ENCODE data around the gene ACSS1. TPM values are rescaled to one million over a fixed set of nuclear protein-coding genes. Genes with fewer than 3 reads are reported as not detected.
A peak's percentile ranks its signal among the peaks of the same experiment; 100 is the strongest.

Gene ACSS1
- 10 to 100 TPM; 11.2 to 37.3 TPM for total RNA-seq
- polyA plus RNA-seq (ENCODE audit: insufficient read length in 2 of 2) = 10 to 100 TPM; 29.6 to 33.6 TPM
- long read RNA-seq, donor 1, full-length matches to known transcripts = 10 of 10 reads
- long read RNA-seq, donor 1, partial matches to known transcripts = 0 of 10 reads
- long read RNA-seq, donor 1, other reads (novel, unspliced or antisense) = 0 of 10 reads
- long read RNA-seq, donor 2, partial matches to known transcripts = 0 of 5 reads
- long read RNA-seq, donor 2, other reads (novel, unspliced or antisense) = 0 of 5 reads
- long read RNA-seq, donor 3, transcript ACSS1-201 (14 exons, 3,680 nt) = major isoform, 5 of 5 reads
- long read RNA-seq, donor 3, partial matches to known transcripts = 0 of 5 reads
- long read RNA-seq, donor 3, other reads (novel, unspliced or antisense) = 0 of 5 reads
- long read RNA-seq, donor 4, transcript ACSS1-201 (14 exons, 3,680 nt) = major isoform, 5 of 5 reads
- long read RNA-seq, donor 4, partial matches to known transcripts = 0 of 5 reads
- long read RNA-seq, donor 4, other reads (novel, unspliced or antisense) = 0 of 5 reads

- DNase-seq (ENCODE audit: low read depth in 4 of 6, low spot score in 6 of 6) = peak in 2 of 6 donors; percentile 40 to 74
- Histone ChIP-seq H3K27me3 (ENCODE audit: control insufficient read depth, insufficient read depth, low read length) (peaks cover 11% of the 10 kb centered on the region), H3K9me3 (ENCODE audit: control insufficient read depth, insufficient read depth, low read length) (no peaks in the 10 kb centered on the region), H3K36me3 (ENCODE audit: control insufficient read depth, insufficient read depth, low read length) (no peaks in the 10 kb centered on the region), H3K4me1 (ENCODE audit: control insufficient read depth, insufficient read depth, low read length) (peaks cover 50% of the 10 kb centered on the region), H3K27ac (ENCODE audit: low read depth, low read length) (peak within 1 kb of the TSS; percentile 90), H3K4me3 (ENCODE audit: low read depth, low read length) (peak within 1 kb of the TSS; percentile 76)
- 3% methylated on average over 51 of the region's 56 CpGs for WGBS (ENCODE audit: insufficient coverage)
Measured at GRCh38 chr20:25058051-25058846, at the start of gene ACSS1. Gene ACSS1 (minus strand): TSS chr20:25058139. CDS start chr20:25058102, 37 bp downstream.

- Histone ChIP-seq H3K27me3 (ENCODE audit: control insufficient read depth, insufficient read depth, low read length) (no peaks in the 10 kb centered on the region), H3K9me3 (ENCODE audit: control insufficient read depth, insufficient read depth, low read length) (no peaks in the 10 kb centered on the region), H3K4me3 (ENCODE audit: low read depth, low read length) (no peak overlapping the region), H3K27ac (ENCODE audit: low read depth, low read length) (no peak overlapping the region), H3K36me3 (ENCODE audit: control insufficient read depth, insufficient read depth, low read length) (no peaks in the 10 kb centered on the region), H3K4me1 (ENCODE audit: control insufficient read depth, insufficient read depth, low read length) (no peaks in the 10 kb centered on the region)
- no peak for DNase-seq (ENCODE audit: low read depth in 4 of 6, low spot score in 6 of 6)
- WGBS (ENCODE audit: insufficient coverage) = 100% methylated on average over 2 of the region's 3 CpGs
Measured at GRCh38 chr20:25103526-25103925, 45.6 kb upstream of the ACSS1 start.

GRCh38 chr20:25100914-25101313 is 43.0 kb upstream of the ACSS1 start:
- H3K27ac ChIP-seq (ENCODE audit: low read depth, low read length) = no peak overlapping the region
- no peak overlapping the region for H3K4me3 ChIP-seq (ENCODE audit: low read depth, low read length)
- WGBS (ENCODE audit: insufficient coverage) = 80% methylated on average over 1 of the region's 3 CpGs
- H3K27me3 ChIP-seq (ENCODE audit: control insufficient read depth, insufficient read depth, low read length) = no peaks in the 10 kb centered on the region
- no peaks in the 10 kb centered on the region for H3K9me3 ChIP-seq (ENCODE audit: control insufficient read depth, insufficient read depth, low read length)
- H3K4me1 ChIP-seq (ENCODE audit: control insufficient read depth, insufficient read depth, low read length) = no peaks in the 10 kb centered on the region
- H3K36me3 ChIP-seq (ENCODE audit: control insufficient read depth, insufficient read depth, low read length) = no peaks in the 10 kb centered on the region
- DNase-seq (ENCODE audit: low read depth in 4 of 6, low spot score in 6 of 6) = no peak

- Histone ChIP-seq H3K27me3 (ENCODE audit: control insufficient read depth, insufficient read depth, low read length) (no peaks in the 10 kb centered on the region), H3K27ac (ENCODE audit: low read depth, low read length) (no peak overlapping the region), H3K9me3 (ENCODE audit: control insufficient read depth, insufficient read depth, low read length) (no peaks in the 10 kb centered on the region), H3K4me3 (ENCODE audit: low read depth, low read length) (no peak overlapping the region), H3K36me3 (ENCODE audit: control insufficient read depth, insufficient read depth, low read length) (no peaks in the 10 kb centered on the region), H3K4me1 (ENCODE audit: control insufficient read depth, insufficient read depth, low read length) (no peaks in the 10 kb centered on the region)
- DNase-seq (ENCODE audit: low read depth in 4 of 6, low spot score in 6 of 6) = no peak
- WGBS (ENCODE audit: insufficient coverage) = 93% methylated on average over 1 of the region's 4 CpGs
Measured at GRCh38 chr20:25099601-25100140, 41.7 kb upstream of the ACSS1 start.

DNA sequence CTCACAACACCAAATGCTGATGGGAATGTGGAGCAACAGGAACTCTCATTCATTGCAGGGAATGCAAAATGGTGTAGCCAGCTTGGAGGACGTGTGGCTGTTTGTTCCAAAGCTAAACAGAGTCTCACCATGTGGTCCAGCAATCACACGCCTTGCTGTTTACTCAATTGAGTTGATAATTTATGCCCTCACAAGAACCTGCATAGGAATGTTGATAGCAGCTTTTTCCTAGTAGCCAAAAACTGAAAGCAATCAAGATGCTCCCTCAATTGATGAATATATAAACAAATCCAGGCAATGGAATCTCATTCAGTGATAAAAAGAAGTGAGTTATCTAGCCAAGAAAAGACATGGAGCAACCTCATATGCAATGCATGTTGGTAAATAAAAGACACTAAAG is 39.6 kb upstream of the ACSS1 start:
- Histone ChIP-seq H3K4me1 (ENCODE audit: control insufficient read depth, insufficient read depth, low read length) (no peaks in the 10 kb centered on the region), H3K9me3 (ENCODE audit: control insufficient read depth, insufficient read depth, low read length) (no peaks in the 10 kb centered on the region), H3K36me3 (ENCODE audit: control insufficient read depth, insufficient read depth, low read length) (no peaks in the 10 kb centered on the region), H3K4me3 (ENCODE audit: low read depth, low read length) (no peak overlapping the region), H3K27me3 (ENCODE audit: control insufficient read depth, insufficient read depth, low read length) (no peaks in the 10 kb centered on the region), H3K27ac (ENCODE audit: low read depth, low read length) (no peak overlapping the region)
- no CpG with 5 or more reads among the region's 2 CpGs for WGBS (ENCODE audit: insufficient coverage)
- no peak for DNase-seq (ENCODE audit: low read depth in 4 of 6, low spot score in 6 of 6)

DNA sequence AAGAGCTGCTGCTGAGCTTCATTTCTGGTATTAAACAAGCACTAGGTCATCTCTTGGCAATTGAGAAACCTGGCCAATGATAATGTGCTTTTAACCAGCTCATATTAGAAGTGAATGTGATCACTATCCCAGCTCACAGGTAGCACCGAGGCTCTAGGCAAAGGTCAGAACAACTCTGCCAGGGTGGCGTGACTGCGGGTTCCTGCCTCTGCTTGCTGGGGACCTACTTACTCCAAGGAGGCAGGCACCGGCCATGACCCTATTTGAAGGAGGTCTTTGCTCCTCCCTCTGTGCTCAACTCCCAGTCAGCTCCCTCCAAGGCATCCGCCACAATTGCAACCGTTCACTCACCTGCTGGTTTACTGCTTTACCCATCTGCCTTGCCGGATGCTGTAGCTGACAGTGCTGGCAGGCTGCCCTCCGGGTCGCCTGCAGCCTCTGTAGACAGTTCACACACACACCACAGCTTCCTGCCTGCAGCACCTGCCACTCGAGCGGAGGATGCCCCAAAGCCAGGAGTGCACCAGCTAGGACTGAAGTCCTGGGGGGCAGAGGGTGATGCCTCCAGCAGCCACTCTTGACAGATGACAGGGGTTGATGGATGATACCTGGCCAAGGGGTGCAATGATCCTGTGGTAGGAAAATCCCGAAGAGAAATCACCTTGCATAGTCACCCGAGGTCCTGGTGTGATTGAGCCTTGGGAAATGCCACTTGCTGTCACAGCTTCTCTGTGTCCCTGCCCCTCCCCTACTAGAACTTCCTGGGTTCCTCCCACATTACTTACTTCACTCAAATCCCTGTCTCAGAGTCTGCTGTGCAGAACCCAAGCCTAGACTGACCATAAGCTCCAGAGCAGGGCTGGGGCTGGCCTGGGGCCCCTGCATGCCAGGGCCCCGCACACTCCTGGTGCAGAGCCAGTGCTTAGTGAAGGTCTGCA is 32.8 kb upstream of the ACSS1 start:
- H3K4me1 ChIP-seq (ENCODE audit: control insufficient read depth, insufficient read depth, low read length) = no peaks in the 10 kb centered on the region
- H3K4me3 ChIP-seq (ENCODE audit: low read depth, low read length) = no peak overlapping the region
- 49% methylated on average over 14 of the region's 14 CpGs for WGBS (ENCODE audit: insufficient coverage)
- H3K27me3 ChIP-seq (ENCODE audit: control insufficient read depth, insufficient read depth, low read length) = peaks cover 14% of the 10 kb centered on the region
- no peaks in the 10 kb centered on the region for H3K36me3 ChIP-seq (ENCODE audit: control insufficient read depth, insufficient read depth, low read length)
- peak in 1 of 6 donors; percentile 51 for DNase-seq (ENCODE audit: low read depth in 4 of 6, low spot score in 6 of 6)
- H3K9me3 ChIP-seq (ENCODE audit: control insufficient read depth, insufficient read depth, low read length) = no peaks in the 10 kb centered on the region
- no peak overlapping the region for H3K27ac ChIP-seq (ENCODE audit: low read depth, low read length)

DNA sequence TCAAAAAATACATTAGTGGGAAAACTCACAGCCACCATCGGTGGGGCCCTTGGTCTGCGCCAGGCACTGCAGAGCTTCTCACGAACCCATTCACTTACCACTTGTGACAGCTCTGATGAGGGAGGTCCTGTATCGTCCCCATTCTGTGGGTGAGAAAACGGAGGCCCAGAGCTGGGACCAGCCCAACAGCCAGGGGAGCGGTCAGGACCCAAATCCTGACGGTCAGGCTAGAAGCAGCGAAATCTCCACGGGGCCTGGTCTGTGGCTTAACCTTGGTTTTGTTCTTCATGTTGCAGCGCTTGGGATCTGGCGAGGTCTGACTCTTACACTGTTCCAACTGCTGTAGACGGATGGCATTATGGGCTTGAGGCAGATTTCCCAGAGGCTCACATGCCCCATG is 31.7 kb upstream of the ACSS1 start:
- Histone ChIP-seq H3K4me1 (ENCODE audit: control insufficient read depth, insufficient read depth, low read length) (peaks cover 5% of the 10 kb centered on the region), H3K4me3 (ENCODE audit: low read depth, low read length) (no peak overlapping the region), H3K27me3 (ENCODE audit: control insufficient read depth, insufficient read depth, low read length) (peaks cover 25% of the 10 kb centered on the region), H3K36me3 (ENCODE audit: control insufficient read depth, insufficient read depth, low read length) (no peaks in the 10 kb centered on the region), H3K9me3 (ENCODE audit: control insufficient read depth, insufficient read depth, low read length) (no peaks in the 10 kb centered on the region), H3K27ac (ENCODE audit: low read depth, low read length) (no peak overlapping the region)
- DNase-seq (ENCODE audit: low read depth in 4 of 6, low spot score in 6 of 6) = no peak
- WGBS (ENCODE audit: insufficient coverage) = 95% methylated on average over 12 of the region's 12 CpGs

DNA sequence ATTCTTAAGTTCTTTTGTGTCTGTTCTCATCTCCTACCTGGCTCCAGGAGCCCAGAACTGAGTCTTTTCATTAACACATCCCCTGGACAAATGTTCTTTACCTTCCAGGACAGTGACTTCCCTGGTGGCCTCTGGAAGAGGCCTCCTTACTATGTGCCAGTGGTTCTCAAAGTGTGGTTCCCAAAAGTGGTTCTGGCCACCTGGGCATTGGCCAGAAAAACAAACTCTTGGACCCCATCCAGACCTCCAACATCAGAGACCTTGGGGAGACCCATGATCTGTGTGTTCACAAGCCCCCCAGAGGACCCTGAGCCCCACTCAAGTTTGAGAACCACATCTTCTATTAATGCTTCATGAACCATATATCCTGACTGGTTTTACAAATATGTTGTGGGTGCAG is 31.2 kb upstream of the ACSS1 start:
- no peaks in the 10 kb centered on the region for H3K36me3 ChIP-seq (ENCODE audit: control insufficient read depth, insufficient read depth, low read length)
- peaks cover 11% of the 10 kb centered on the region for H3K4me1 ChIP-seq (ENCODE audit: control insufficient read depth, insufficient read depth, low read length)
- no peak overlapping the region for H3K4me3 ChIP-seq (ENCODE audit: low read depth, low read length)
- H3K27me3 ChIP-seq (ENCODE audit: control insufficient read depth, insufficient read depth, low read length) = peaks cover 31% of the 10 kb centered on the region
- no peaks in the 10 kb centered on the region for H3K9me3 ChIP-seq (ENCODE audit: control insufficient read depth, insufficient read depth, low read length)
- H3K27ac ChIP-seq (ENCODE audit: low read depth, low read length) = no peak overlapping the region
- no peak for DNase-seq (ENCODE audit: low read depth in 4 of 6, low spot score in 6 of 6)

- H3K27me3 ChIP-seq (ENCODE audit: control insufficient read depth, insufficient read depth, low read length) = peaks cover 39% of the 10 kb centered on the region
- no peak for DNase-seq (ENCODE audit: low read depth in 4 of 6, low spot score in 6 of 6)
- WGBS (ENCODE audit: insufficient coverage) = 83% methylated on average over 3 of the region's 6 CpGs
- no peaks in the 10 kb centered on the region for H3K9me3 ChIP-seq (ENCODE audit: control insufficient read depth, insufficient read depth, low read length)
- no peak overlapping the region for H3K27ac ChIP-seq (ENCODE audit: low read depth, low read length)
- H3K4me3 ChIP-seq (ENCODE audit: low read depth, low read length) = no peak overlapping the region
- no peaks in the 10 kb centered on the region for H3K36me3 ChIP-seq (ENCODE audit: control insufficient read depth, insufficient read depth, low read length)
- peaks cover 19% of the 10 kb centered on the region for H3K4me1 ChIP-seq (ENCODE audit: control insufficient read depth, insufficient read depth, low read length)
Measured at GRCh38 chr20:25088267-25088666, 30.3 kb upstream of the ACSS1 start.
